ENCODE measurements around the gene SYNDIG1. TPM values are rescaled to one million over a fixed set of nuclear protein-coding genes. Genes with fewer than 3 reads are reported as not detected.

Gene SYNDIG1
- total RNA-seq, 1 experiment from 2014 or later = not detected

- TF ChIP-seq, protein P1, sequence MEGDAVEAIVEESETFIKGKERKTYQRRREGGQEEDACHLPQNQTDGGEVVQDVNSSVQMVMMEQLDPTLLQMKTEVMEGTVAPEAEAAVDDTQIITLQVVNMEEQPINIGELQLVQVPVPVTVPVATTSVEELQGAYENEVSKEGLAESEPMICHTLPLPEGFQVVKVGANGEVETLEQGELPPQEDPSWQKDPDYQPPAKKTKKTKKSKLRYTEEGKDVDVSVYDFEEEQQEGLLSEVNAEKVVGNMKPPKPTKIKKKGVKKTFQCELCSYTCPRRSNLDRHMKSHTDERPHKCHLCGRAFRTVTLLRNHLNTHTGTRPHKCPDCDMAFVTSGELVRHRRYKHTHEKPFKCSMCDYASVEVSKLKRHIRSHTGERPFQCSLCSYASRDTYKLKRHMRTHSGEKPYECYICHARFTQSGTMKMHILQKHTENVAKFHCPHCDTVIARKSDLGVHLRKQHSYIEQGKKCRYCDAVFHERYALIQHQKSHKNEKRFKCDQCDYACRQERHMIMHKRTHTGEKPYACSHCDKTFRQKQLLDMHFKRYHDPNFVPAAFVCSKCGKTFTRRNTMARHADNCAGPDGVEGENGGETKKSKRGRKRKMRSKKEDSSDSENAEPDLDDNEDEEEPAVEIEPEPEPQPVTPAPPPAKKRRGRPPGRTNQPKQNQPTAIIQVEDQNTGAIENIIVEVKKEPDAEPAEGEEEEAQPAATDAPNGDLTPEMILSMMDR (IDR thresholded peaks at IDR 0.05) = no peak
- TF ChIP-seq SIN3A (IDR thresholded peaks at IDR 0.05; ENCODE audit: borderline replicate concordance, insufficient read depth, low read depth, low read length) = no peak
- TF ChIP-seq, protein P2, sequence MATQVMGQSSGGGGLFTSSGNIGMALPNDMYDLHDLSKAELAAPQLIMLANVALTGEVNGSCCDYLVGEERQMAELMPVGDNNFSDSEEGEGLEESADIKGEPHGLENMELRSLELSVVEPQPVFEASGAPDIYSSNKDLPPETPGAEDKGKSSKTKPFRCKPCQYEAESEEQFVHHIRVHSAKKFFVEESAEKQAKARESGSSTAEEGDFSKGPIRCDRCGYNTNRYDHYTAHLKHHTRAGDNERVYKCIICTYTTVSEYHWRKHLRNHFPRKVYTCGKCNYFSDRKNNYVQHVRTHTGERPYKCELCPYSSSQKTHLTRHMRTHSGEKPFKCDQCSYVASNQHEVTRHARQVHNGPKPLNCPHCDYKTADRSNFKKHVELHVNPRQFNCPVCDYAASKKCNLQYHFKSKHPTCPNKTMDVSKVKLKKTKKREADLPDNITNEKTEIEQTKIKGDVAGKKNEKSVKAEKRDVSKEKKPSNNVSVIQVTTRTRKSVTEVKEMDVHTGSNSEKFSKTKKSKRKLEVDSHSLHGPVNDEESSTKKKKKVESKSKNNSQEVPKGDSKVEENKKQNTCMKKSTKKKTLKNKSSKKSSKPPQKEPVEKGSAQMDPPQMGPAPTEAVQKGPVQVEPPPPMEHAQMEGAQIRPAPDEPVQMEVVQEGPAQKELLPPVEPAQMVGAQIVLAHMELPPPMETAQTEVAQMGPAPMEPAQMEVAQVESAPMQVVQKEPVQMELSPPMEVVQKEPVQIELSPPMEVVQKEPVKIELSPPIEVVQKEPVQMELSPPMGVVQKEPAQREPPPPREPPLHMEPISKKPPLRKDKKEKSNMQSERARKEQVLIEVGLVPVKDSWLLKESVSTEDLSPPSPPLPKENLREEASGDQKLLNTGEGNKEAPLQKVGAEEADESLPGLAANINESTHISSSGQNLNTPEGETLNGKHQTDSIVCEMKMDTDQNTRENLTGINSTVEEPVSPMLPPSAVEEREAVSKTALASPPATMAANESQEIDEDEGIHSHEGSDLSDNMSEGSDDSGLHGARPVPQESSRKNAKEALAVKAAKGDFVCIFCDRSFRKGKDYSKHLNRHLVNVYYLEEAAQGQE (IDR thresholded peaks at IDR 0.05; ENCODE audit: insufficient read depth in 1 of 2, low read depth in 2 of 2, low read length in 1 of 2) = no peak
- no peak for TF ChIP-seq POLR2AphosphoS5 (IDR thresholded peaks at IDR 0.05; ENCODE audit: low read depth, low read length)
- no peak for TF ChIP-seq TCF7L2 (IDR thresholded peaks at IDR 0.05; ENCODE audit: low read depth, low read length)
- Histone ChIP-seq H3K36me3 (ENCODE audit: control insufficient read depth, insufficient read depth, low read length) (no peaks in the 10 kb centered on the region), H3K27me3 (ENCODE audit: control insufficient read depth, insufficient read depth, low read length) (no peaks in the 10 kb centered on the region), H3K4me1 (ENCODE audit: control insufficient read depth, insufficient read depth, low read length) (0 out of 2 replicates have a peak, but pooled peaks cover 3% of the 10 kb centered on the region), H3K27ac (ENCODE audit: low read length) (no peak overlapping the region), H3K4me3 (ENCODE audit: low read depth in 2 of 2, low read length in 2 of 2) (no peak overlapping the region), H3K9me3 (ENCODE audit: control insufficient read depth, insufficient read depth, low read depth, low read length) (no peaks in the 10 kb centered on the region)
- no peak for ATAC-seq
- in situ Hi-C loops (cut with HindIII; ENCODE audit: low pct_unique_long_range_greater_than_20kb, low sequenced_read_pairs) (no loop called here), intact Hi-C loops (cut with micrococcal nuclease; ENCODE audit: unreplicated experiment) (no loop called here)
- ChIA-PET CTCF (no interaction called here), POLR2A (no interaction called here)
- BruUV-seq (replicated peaks) = no TSS peak
- DNase-seq (ENCODE audit: low read depth, low spot score) = no peak
Measured at GRCh38 chr20:24675651-24676352, 206.4 kb downstream of the SYNDIG1 start.

- Histone ChIP-seq H3K36me3 (ENCODE audit: control insufficient read depth, insufficient read depth, low read length) (no peaks in the 10 kb centered on the region), H3K4me3 (ENCODE audit: low read depth in 2 of 2, low read length in 2 of 2) (no peak overlapping the region), H3K4me1 (ENCODE audit: control insufficient read depth, insufficient read depth, low read length) (0 out of 2 replicates have a peak, but pooled peaks cover 3% of the 10 kb centered on the region), H3K9me3 (ENCODE audit: control insufficient read depth, insufficient read depth, low read depth, low read length) (no peaks in the 10 kb centered on the region), H3K27me3 (ENCODE audit: control insufficient read depth, insufficient read depth, low read length) (no peaks in the 10 kb centered on the region), H3K27ac (ENCODE audit: low read length) (no peak overlapping the region)
- POLR2A ChIA-PET = no interaction called here
- no TSS peak for BruUV-seq (replicated peaks)
- DNase-seq (ENCODE audit: low read depth, low spot score) (no peak), ATAC-seq (no peak)
- CTCF ChIA-PET = no interaction called here
- TF ChIP-seq, protein P1 (IDR thresholded peaks at IDR 0.05) = no peak
- no peak for TF ChIP-seq POLR2AphosphoS5 (IDR thresholded peaks at IDR 0.05; ENCODE audit: low read depth, low read length)
- TF ChIP-seq TCF7L2 (IDR thresholded peaks at IDR 0.05; ENCODE audit: low read depth, low read length) = no peak
- no peak for TF ChIP-seq SIN3A (IDR thresholded peaks at IDR 0.05; ENCODE audit: borderline replicate concordance, insufficient read depth, low read depth, low read length)
- TF ChIP-seq, protein P2 (IDR thresholded peaks at IDR 0.05; ENCODE audit: insufficient read depth in 1 of 2, low read depth in 2 of 2, low read length in 1 of 2) = no peak
- intact Hi-C loops (cut with micrococcal nuclease; ENCODE audit: unreplicated experiment) (no loop called here), in situ Hi-C loops (cut with HindIII; ENCODE audit: low pct_unique_long_range_greater_than_20kb, low sequenced_read_pairs) (no loop called here)
Measured at GRCh38 chr20:24676353-24676977, 207.0 kb downstream of the SYNDIG1 start.

All from Panc1 (cell line).